ENCODE measurements around the gene MEIOSIN. TPM values are rescaled to one million over a fixed set of nuclear protein-coding genes. Genes with fewer than 3 reads are reported as not detected.
"Not testable (repeated sequence)": the region's sequence is repeated elsewhere in the genome, so short reads cannot be mapped to it uniquely, and the experiment has no call there.

The MEIOSIN gene
- total RNA-seq, 1 donor from 2014 or later: not detected

GRCh38 chr19:45747513-45747912 lies 14.3 kb downstream of the MEIOSIN start:
- peaks cover 7% of the 10 kb centered on the region for H3K4me1 Mint-ChIP-seq (ENCODE audit: low read depth)
- H3K27me3 Mint-ChIP-seq (ENCODE audit: low read depth): no peaks in the 10 kb centered on the region
- no peak for DNase-seq (ENCODE audit: low spot score)
- no peaks in the 10 kb centered on the region for H3K9me3 Mint-ChIP-seq (ENCODE audit: low read depth)
- H3K4me3 Mint-ChIP-seq (ENCODE audit: unreplicated experiment): no peak overlapping the region
- no peaks in the 10 kb centered on the region for H3K36me3 Mint-ChIP-seq (ENCODE audit: low read depth)
- TF ChIP-seq CTCF (IDR thresholded peaks at IDR 0.05): no peak
- no peak overlapping the region for H3K27ac Mint-ChIP-seq (ENCODE audit: unreplicated experiment)

GRCh38 chr19:45751483-45751882 lies 18.2 kb downstream of the MEIOSIN start:
- not testable (repeated sequence) for H3K4me3 Mint-ChIP-seq (ENCODE audit: unreplicated experiment); H3K4me1 Mint-ChIP-seq (ENCODE audit: low read depth); H3K36me3 Mint-ChIP-seq (ENCODE audit: low read depth); H3K27ac Mint-ChIP-seq (ENCODE audit: unreplicated experiment); H3K27me3 Mint-ChIP-seq (ENCODE audit: low read depth); H3K9me3 Mint-ChIP-seq (ENCODE audit: low read depth); DNase-seq (ENCODE audit: low spot score)

GRCh38 chr19:45752639-45753038 lies 19.4 kb downstream of the MEIOSIN start:
- Mint-ChIP-seq H3K27ac (ENCODE audit: unreplicated experiment) (no peak overlapping the region), H3K27me3 (ENCODE audit: low read depth) (no peaks in the 10 kb centered on the region), H3K4me1 (ENCODE audit: low read depth) (no peaks in the 10 kb centered on the region), H3K4me3 (ENCODE audit: unreplicated experiment) (no peak overlapping the region), H3K9me3 (ENCODE audit: low read depth) (no peaks in the 10 kb centered on the region), H3K36me3 (ENCODE audit: low read depth) (no peaks in the 10 kb centered on the region)
- no peak for TF ChIP-seq CTCF (IDR thresholded peaks at IDR 0.05)
- DNase-seq (ENCODE audit: low spot score): no peak

GRCh38 chr19:45753548-45753947 lies 20.3 kb downstream of the MEIOSIN start:
- Mint-ChIP-seq H3K27me3 (ENCODE audit: low read depth) (no peaks in the 10 kb centered on the region), H3K4me3 (ENCODE audit: unreplicated experiment) (no peak overlapping the region), H3K36me3 (ENCODE audit: low read depth) (no peaks in the 10 kb centered on the region), H3K4me1 (ENCODE audit: low read depth) (no peaks in the 10 kb centered on the region), H3K9me3 (ENCODE audit: low read depth) (no peaks in the 10 kb centered on the region), H3K27ac (ENCODE audit: unreplicated experiment) (no peak overlapping the region)
- TF ChIP-seq CTCF (IDR thresholded peaks at IDR 0.05): no peak
- no peak for DNase-seq (ENCODE audit: low spot score)

- no peak overlapping the region for H3K4me3 Mint-ChIP-seq (ENCODE audit: unreplicated experiment)
- no peaks in the 10 kb centered on the region for H3K4me1 Mint-ChIP-seq (ENCODE audit: low read depth)
- no peak for DNase-seq (ENCODE audit: low spot score)
- no peaks in the 10 kb centered on the region for H3K36me3 Mint-ChIP-seq (ENCODE audit: low read depth)
- H3K27ac Mint-ChIP-seq (ENCODE audit: unreplicated experiment): no peak overlapping the region
- TF ChIP-seq CTCF (IDR thresholded peaks at IDR 0.05): no peak
- H3K9me3 Mint-ChIP-seq (ENCODE audit: low read depth): no peaks in the 10 kb centered on the region
- H3K27me3 Mint-ChIP-seq (ENCODE audit: low read depth): no peaks in the 10 kb centered on the region
Measured at GRCh38 chr19:45754323-45754722, 21.1 kb downstream of the MEIOSIN start.

- Mint-ChIP-seq H3K27ac (ENCODE audit: unreplicated experiment) (no peak overlapping the region), H3K36me3 (ENCODE audit: low read depth) (no peaks in the 10 kb centered on the region), H3K4me1 (ENCODE audit: low read depth) (no peaks in the 10 kb centered on the region), H3K27me3 (ENCODE audit: low read depth) (no peaks in the 10 kb centered on the region), H3K9me3 (ENCODE audit: low read depth) (no peaks in the 10 kb centered on the region), H3K4me3 (ENCODE audit: unreplicated experiment) (no peak overlapping the region)
- no peak for DNase-seq (ENCODE audit: low spot score)
- TF ChIP-seq CTCF (IDR thresholded peaks at IDR 0.05): no peak
Measured at GRCh38 chr19:45757695-45758094, 24.5 kb downstream of the MEIOSIN start.

Measured in chondrocyte (in vitro differentiated cells).